ENCODE measurements around the gene MACROD2.
A peak's percentile ranks its signal among the peaks of the same experiment; 100 is the strongest.

MACROD2 gene

GRCh38 chr20:15445056-15445840, 1449.9 kb downstream of the MACROD2 start:
- no peak for DNase-seq (ENCODE audit: low read depth)
- H3K4me3 ChIP-seq (ENCODE audit: low read depth, low read length), result no peak overlapping the region
- TF ChIP-seq, protein P1, sequence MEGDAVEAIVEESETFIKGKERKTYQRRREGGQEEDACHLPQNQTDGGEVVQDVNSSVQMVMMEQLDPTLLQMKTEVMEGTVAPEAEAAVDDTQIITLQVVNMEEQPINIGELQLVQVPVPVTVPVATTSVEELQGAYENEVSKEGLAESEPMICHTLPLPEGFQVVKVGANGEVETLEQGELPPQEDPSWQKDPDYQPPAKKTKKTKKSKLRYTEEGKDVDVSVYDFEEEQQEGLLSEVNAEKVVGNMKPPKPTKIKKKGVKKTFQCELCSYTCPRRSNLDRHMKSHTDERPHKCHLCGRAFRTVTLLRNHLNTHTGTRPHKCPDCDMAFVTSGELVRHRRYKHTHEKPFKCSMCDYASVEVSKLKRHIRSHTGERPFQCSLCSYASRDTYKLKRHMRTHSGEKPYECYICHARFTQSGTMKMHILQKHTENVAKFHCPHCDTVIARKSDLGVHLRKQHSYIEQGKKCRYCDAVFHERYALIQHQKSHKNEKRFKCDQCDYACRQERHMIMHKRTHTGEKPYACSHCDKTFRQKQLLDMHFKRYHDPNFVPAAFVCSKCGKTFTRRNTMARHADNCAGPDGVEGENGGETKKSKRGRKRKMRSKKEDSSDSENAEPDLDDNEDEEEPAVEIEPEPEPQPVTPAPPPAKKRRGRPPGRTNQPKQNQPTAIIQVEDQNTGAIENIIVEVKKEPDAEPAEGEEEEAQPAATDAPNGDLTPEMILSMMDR (conservative IDR thresholded peaks at IDR 0.05; ENCODE audit: low read depth, low read length), result no peak

- peak; percentile 4 for DNase-seq (ENCODE audit: low read depth)
- no peak overlapping the region for H3K4me3 ChIP-seq (ENCODE audit: low read depth, low read length)
- TF ChIP-seq, protein P1 (conservative IDR thresholded peaks at IDR 0.05; ENCODE audit: low read depth, low read length), result no peak
Observed at GRCh38 chr20:15446373-15446772, 1451.1 kb downstream of the MACROD2 start.

DNA sequence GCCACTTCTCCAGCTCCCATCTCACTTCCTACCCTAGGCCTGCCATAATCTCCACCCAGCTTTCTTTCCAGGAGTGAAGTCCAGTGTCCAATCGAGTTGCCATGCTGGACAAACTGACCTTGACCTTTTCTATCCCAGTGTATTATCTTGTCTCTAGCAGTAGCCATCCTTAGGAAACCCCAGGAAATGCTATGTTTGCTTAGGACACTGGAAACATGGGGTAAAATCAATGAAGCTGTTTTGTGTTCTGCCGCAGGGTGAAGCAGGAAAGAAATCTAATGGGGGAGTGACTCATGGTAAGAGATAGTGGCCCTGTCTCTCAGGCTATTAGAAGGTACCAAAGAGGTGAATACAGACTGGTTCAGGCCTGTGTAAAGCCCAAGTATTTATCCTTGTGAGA, 1452.2 kb downstream of the MACROD2 start:
- TF ChIP-seq, protein P1 (conservative IDR thresholded peaks at IDR 0.05; ENCODE audit: low read depth, low read length), result no peak
- no peak for DNase-seq (ENCODE audit: low read depth)
- no peak overlapping the region for H3K4me3 ChIP-seq (ENCODE audit: low read depth, low read length)

- no peak overlapping the region for H3K4me3 ChIP-seq (ENCODE audit: low read depth, low read length)
- TF ChIP-seq, protein P1 (conservative IDR thresholded peaks at IDR 0.05; ENCODE audit: low read depth, low read length), result no peak
- DNase-seq (ENCODE audit: low read depth), result no peak
Observed at GRCh38 chr20:15449061-15449460, 1453.7 kb downstream of the MACROD2 start.

DNA sequence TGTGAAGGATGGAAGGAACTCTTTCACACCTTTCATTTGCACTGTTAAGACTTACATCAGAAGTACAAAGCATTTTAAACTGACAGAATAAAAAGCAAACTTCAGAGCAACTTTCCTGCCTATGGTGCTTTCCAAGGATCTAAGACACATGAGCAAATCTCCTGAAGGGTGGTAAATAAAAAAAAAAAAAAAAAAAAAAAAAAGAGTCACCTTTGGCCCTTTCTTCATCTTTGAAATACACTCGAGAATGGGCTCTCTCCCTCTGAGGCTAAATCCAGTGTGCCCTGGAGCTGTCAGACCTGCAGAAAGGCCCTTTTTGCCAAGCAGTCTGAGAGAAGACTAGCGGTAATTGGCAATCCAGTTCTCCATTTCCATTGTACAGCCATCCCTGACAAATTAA, 1455.9 kb downstream of the MACROD2 start:
- no peak for DNase-seq (ENCODE audit: low read depth)
- TF ChIP-seq, protein P1 (conservative IDR thresholded peaks at IDR 0.05; ENCODE audit: low read depth, low read length), result no peak
- no peak overlapping the region for H3K4me3 ChIP-seq (ENCODE audit: low read depth, low read length)

DNA sequence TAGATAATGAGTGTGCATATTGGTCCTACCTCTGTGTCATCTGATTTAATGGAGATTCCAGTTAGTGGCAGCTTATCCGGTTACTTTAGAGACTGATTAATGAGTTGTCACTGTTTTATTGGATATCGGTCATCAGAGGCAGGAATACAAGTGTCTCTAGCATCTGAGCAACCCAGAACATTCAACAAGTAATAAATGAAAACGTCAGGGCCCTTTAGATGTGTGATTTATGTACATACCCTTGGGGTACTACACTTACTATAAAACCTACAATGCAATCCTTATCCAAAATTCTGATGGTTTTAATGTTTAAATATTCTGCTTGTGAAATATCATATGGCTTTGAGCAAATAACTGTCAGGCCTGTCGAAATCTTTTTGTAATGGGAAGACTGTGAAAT, 1460.0 kb downstream of the MACROD2 start:
- no peak for DNase-seq (ENCODE audit: low read depth)
- no peak overlapping the region for H3K4me3 ChIP-seq (ENCODE audit: low read depth, low read length)
- TF ChIP-seq, protein P1 (conservative IDR thresholded peaks at IDR 0.05; ENCODE audit: low read depth, low read length), result no peak

- TF ChIP-seq, protein P1 (conservative IDR thresholded peaks at IDR 0.05; ENCODE audit: low read depth, low read length), result no peak
- DNase-seq (ENCODE audit: low read depth), result no peak
- no peak overlapping the region for H3K4me3 ChIP-seq (ENCODE audit: low read depth, low read length)
Observed at GRCh38 chr20:15461938-15462337, 1466.6 kb downstream of the MACROD2 start.
